ENCODE measurements around the gene DOCK6. TPM values are rescaled to one million over a fixed set of nuclear protein-coding genes. Genes with fewer than 3 reads are reported as not detected.

The DOCK6 gene
- polyA plus RNA-seq: 0.48 TPM in 1 of 2 replicates, not detected in the other
- polyA minus RNA-seq: 0.93 and 0.97 TPM in 2 replicates

GRCh38 chr19:11261971-11262839 is at the start of gene DOCK6:
Gene DOCK6 (minus strand): TSS chr19:11262524. CDS start chr19:11262440, 84 bp downstream.
- peak within 1 kb of the TSS; percentile 64 for H3K4me3 ChIP-seq (ENCODE audit: low read length)
- no peak within 1 kb of the TSS for H2AFZ ChIP-seq (ENCODE audit: low read depth, low read length)
- no peak for TF ChIP-seq EZH2 (IDR thresholded peaks at IDR 0.05; ENCODE audit: borderline replicate concordance, insufficient read depth, low read length, poor library complexity, severe bottlenecking)
- TF ChIP-seq RAD21 (conservative IDR thresholded peaks at IDR 0.05): no peak
- no peak for TF ChIP-seq POLR2AphosphoS5 (IDR thresholded peaks at IDR 0.05)
- TF ChIP-seq TAF1 (IDR thresholded peaks at IDR 0.05; ENCODE audit: low read depth): no peak
- no peak for TF ChIP-seq EP300 (conservative IDR thresholded peaks at IDR 0.05; ENCODE audit: poor library complexity, severe bottlenecking)
- no peak for TF ChIP-seq MXI1 (conservative IDR thresholded peaks at IDR 0.05; ENCODE audit: poor library complexity, severe bottlenecking)
- no peak for TF ChIP-seq CTCF (IDR thresholded peaks at IDR 0.05; ENCODE audit: poor library complexity, severe bottlenecking)
- TF ChIP-seq REST (IDR thresholded peaks at IDR 0.05; ENCODE audit: borderline replicate concordance): no peak
- TF ChIP-seq SMC3 (conservative IDR thresholded peaks at IDR 0.05; ENCODE audit: poor library complexity): no peak
- H3K36me3 ChIP-seq (ENCODE audit: insufficient read depth, low read length): no peaks in the 10 kb centered on the region
- no peaks in the 10 kb centered on the region for H3K9me2 ChIP-seq (ENCODE audit: insufficient read depth, low read length)
- no peaks in the 10 kb centered on the region for H3K9me3 ChIP-seq (ENCODE audit: low read length)
- H3K27ac ChIP-seq (ENCODE audit: low read length): no peak within 1 kb of the TSS
- no peak within 1 kb of the TSS for H3K4me2 ChIP-seq (ENCODE audit: low read length)
- H3K79me2 ChIP-seq (replicated peaks; ENCODE audit: insufficient read depth, low read length): no peaks in the 10 kb centered on the region
- H4K20me1 ChIP-seq (ENCODE audit: insufficient read depth): no peaks in the 10 kb centered on the region
- H3K9ac ChIP-seq (ENCODE audit: low read length): peak within 1 kb of the TSS; percentile 9
- H3K27me3 ChIP-seq (ENCODE audit: insufficient read depth, low read depth, low read length): peaks cover 12% of the 10 kb centered on the region
- H3F3A ChIP-seq (ENCODE audit: insufficient read depth, low read length, poor library complexity, severe bottlenecking): no peaks in the 10 kb centered on the region

- no peak overlapping the region for H3K4me2 ChIP-seq (ENCODE audit: low read length)
- H3K79me2 ChIP-seq (replicated peaks; ENCODE audit: insufficient read depth, low read length): no peaks in the 10 kb centered on the region
- no peaks in the 10 kb centered on the region for H3K27me3 ChIP-seq (ENCODE audit: insufficient read depth, low read depth, low read length)
- H3F3A ChIP-seq (ENCODE audit: insufficient read depth, low read length, poor library complexity, severe bottlenecking): no peaks in the 10 kb centered on the region
- no peak for TF ChIP-seq CTCF (IDR thresholded peaks at IDR 0.05; ENCODE audit: poor library complexity, severe bottlenecking)
- no peak for TF ChIP-seq RAD21 (conservative IDR thresholded peaks at IDR 0.05)
- no peak for TF ChIP-seq EP300 (conservative IDR thresholded peaks at IDR 0.05; ENCODE audit: poor library complexity, severe bottlenecking)
- no peak for TF ChIP-seq POLR2AphosphoS5 (IDR thresholded peaks at IDR 0.05)
- TF ChIP-seq TAF1 (IDR thresholded peaks at IDR 0.05; ENCODE audit: low read depth): no peak
- no peak for TF ChIP-seq REST (IDR thresholded peaks at IDR 0.05; ENCODE audit: borderline replicate concordance)
- TF ChIP-seq EZH2 (IDR thresholded peaks at IDR 0.05; ENCODE audit: borderline replicate concordance, insufficient read depth, low read length, poor library complexity, severe bottlenecking): no peak
- TF ChIP-seq SMC3 (conservative IDR thresholded peaks at IDR 0.05; ENCODE audit: poor library complexity): no peak
- no peak for TF ChIP-seq MXI1 (conservative IDR thresholded peaks at IDR 0.05; ENCODE audit: poor library complexity, severe bottlenecking)
- no peaks in the 10 kb centered on the region for H3K36me3 ChIP-seq (ENCODE audit: insufficient read depth, low read length)
- H3K9me2 ChIP-seq (ENCODE audit: insufficient read depth, low read length): no peaks in the 10 kb centered on the region
- no peak overlapping the region for H3K27ac ChIP-seq (ENCODE audit: low read length)
- H4K20me1 ChIP-seq (ENCODE audit: insufficient read depth): no peaks in the 10 kb centered on the region
- H3K9me3 ChIP-seq (ENCODE audit: low read length): no peaks in the 10 kb centered on the region
- H3K9ac ChIP-seq (ENCODE audit: low read length): no peak overlapping the region
- H2AFZ ChIP-seq (ENCODE audit: low read depth, low read length): no peak overlapping the region
- no peak overlapping the region for H3K4me3 ChIP-seq (ENCODE audit: low read length)
Measured at GRCh38 chr19:11306337-11306736, 44.0 kb upstream of the DOCK6 start.

Data from neural cell (in vitro differentiated cells).